Measurements from ENCODE around the gene PRCP.
"Not testable (repeated sequence)": the region's sequence is repeated elsewhere in the genome, so short reads cannot be mapped to it uniquely, and the experiment has no call there.

Gene PRCP

GRCh38 chr11:82869657-82870056 lies 30.6 kb downstream of the PRCP start:
- DNase-seq: no peak

GRCh38 chr11:82867495-82868082 lies 32.6 kb downstream of the PRCP start:
- peak; percentile 54 for DNase-seq

DNA sequence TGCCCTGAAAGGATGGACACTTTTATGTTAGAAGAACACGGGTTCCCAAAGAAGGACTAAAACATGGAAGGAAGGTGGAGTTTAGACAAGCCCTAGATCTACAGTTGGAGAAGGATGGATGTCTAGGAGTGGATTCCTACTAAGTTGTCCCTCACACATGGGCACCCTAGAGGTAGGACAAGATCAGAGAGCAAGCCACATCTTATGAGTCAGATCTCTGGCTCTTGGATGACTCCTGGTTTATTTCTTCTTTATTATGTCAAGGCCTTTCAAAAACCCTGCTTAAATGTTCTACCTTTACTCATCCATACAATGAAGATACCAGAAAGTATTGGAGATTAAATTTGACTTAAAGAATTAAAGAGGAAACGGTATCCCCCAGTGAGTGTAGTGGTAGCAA lies 34.4 kb downstream of the PRCP start:
- no peak for DNase-seq

GRCh38 chr11:82864268-82864667 lies 36.0 kb downstream of the PRCP start:
- peak; percentile 39 for DNase-seq

- DNase-seq: no peak
Observed at GRCh38 chr11:82863209-82863608, 37.0 kb downstream of the PRCP start.

GRCh38 chr11:82862379-82862778 lies 37.9 kb downstream of the PRCP start:
- no peak for DNase-seq

DNA sequence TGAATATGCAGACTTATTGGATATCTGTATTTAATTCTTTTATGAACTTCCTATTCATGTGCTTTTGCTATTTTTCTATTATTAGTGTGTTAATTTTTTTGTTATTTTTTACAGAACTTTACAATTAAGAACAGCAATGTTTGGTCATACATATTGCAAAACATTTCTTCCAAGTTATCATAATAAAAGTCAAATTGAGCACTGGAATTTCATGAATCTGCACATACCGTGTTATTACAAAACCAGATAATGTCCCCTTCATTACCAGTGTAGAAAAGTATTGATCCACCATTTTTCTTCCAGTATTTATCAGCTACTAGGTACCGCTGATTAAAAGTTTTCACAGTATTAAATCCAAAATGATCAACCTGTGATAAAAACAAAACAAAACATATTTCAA lies 40.5 kb downstream of the PRCP start:
- no peak for DNase-seq

DNA sequence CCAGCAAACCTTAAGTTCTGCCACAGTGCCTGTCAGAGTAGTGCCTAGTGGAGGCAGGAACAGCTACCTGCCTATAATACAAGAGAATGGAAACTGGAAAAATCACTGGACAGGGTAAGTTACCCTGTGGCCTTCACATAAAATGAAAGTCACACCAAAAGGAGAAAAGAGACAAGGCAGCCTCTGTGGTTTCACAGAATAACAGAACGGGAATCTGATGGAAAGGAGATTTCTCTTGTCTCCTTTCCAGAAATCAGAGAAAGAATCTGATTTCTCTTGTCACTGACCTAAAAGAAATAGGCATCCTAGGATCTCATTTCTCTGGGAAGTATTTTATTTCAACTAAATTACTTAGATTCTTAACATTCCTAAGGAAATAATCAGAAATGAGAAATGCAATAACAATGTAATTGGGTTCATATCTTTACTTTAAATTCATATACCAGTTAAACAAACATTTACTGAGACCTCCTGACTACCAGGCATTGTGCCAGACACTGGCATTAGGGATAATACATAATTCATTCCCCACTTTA lies 41.6 kb downstream of the PRCP start:
- no peak for DNase-seq

- no peak for DNase-seq
Observed at GRCh38 chr11:82858133-82858532, 42.1 kb downstream of the PRCP start.

- no peak for DNase-seq
Observed at GRCh38 chr11:82857145-82857544, 43.1 kb downstream of the PRCP start.

DNA sequence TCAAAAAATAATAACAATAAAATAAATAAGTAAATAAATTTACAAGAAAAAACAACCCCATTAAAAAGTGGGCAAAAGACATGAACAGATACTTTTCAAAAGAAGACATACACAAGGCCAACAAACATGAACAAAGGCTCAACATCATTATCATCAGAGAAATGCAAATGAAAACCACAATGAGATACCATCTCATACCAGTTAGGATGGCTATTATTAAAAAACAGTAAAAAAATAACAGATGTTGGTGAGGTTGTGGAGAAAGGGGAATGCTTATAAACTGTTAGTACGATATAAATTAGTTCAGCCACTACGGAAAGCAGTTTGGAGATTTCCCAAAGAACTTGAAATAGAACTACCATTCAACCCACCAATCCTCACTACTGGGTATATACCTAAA lies 44.6 kb downstream of the PRCP start:
- DNase-seq: no peak

DNA sequence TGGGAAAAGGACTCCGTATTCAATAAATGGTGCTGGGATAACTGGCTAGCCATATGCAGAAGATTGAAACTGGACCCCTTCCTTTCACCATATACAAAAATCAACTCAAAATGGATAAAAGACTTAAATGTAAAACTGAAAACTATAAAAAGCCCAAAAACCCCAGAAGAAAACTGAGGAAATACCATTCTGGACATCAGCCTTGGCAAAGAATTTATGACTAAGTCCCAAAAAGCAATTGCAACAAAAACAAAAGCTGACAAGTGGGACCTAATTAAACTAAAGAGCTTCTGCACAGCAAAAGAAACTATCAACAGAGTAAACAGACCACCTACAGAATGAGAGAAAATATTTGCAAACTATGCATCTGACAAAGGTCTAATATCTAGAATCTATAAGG lies 45.3 kb downstream of the PRCP start:
- DNase-seq: not testable (repeated sequence)

DNA sequence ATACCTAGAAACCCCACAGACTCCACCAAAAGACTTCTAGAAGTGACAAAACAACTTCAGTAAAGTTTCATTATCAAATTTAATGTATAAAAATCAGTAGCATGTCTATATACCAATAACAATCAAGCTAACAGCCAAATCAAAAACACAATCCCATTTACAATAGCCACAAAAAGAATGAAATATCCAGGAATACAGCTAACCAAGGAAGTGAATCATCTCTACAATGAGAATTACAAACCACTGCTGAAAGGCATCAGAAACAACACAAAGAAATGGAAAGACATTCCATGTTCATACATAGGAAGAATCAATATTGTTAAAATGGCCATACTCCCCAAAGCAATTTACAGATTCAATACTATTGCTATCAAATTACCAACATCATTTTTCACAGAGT lies 46.0 kb downstream of the PRCP start:
- no peak for DNase-seq

DNA sequence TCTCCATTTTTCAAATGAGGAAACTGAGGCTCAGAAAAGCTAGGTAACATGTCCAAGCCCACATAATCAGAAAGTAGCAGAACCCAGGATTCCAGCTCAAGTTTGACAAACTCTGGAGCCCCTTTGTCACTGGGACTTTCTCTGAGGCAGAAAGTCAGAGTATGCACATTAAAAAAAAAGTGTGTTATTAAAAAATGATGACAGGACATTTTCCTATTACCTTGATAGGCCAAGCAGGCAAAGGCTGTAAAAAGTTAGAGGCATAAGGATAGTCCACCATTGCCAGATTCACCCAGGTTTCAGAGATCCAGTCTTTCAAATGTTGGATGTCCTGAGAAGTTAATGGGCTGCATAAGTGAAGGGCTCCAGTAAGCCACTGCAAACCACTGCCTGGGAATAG lies 51.4 kb downstream of the PRCP start:
- DNase-seq: no peak

- no peak for DNase-seq
Observed at GRCh38 chr11:82845356-82846353, 54.6 kb downstream of the PRCP start.

DNA sequence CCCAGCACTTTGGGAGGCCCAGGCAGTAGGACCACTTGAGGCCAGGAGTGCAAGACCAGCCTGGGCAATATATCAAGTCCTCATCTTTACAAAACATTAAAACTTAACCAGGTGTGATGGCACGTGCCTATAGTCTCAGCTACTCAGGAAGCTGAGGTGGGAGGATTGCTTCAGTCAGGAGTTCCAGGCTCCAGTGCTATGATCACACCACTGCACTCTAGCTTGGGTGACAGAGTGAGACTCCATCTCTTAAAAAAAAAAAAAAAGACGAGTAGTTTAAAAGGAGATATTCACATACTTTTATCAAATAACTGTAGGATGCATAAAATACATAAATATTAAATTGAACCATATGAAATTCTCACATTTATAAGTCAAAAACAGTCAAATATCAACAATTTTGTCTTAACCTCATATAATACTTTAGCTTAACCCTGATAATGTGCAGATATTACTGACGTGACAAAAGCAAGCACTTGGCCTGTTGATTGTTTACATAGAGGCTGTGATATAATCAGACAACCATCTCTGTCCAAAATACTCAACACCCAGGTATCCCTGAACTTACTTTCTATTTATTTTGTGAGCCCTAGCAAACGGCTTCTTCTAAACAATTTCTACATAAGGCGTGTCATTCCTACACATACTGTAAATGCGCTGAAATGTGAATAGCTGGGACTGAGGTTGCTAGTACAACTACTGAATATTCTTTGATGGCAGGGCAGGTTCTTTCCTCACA lies 57.0 kb downstream of the PRCP start:
- DNase-seq: no peak

DNA sequence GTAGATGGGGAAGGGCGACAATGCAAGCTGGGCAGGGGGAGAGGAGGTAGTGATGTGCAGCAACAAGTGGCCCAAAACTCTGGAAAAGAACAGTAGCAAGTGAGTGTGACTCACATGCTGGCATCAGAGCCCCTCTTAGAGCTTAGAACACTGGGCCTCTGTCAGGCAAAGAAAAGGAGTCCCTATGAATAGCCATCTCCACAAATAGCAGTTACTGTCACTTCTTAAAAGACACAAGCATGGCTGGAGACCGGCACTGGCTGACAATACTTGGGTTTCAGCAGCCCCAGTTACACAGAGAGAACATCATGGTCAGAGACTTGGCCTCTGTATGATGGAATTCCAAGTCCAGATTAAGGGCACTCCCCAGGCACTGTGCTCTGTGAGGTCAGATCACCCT lies 58.2 kb downstream of the PRCP start:
- no peak for DNase-seq

DNA sequence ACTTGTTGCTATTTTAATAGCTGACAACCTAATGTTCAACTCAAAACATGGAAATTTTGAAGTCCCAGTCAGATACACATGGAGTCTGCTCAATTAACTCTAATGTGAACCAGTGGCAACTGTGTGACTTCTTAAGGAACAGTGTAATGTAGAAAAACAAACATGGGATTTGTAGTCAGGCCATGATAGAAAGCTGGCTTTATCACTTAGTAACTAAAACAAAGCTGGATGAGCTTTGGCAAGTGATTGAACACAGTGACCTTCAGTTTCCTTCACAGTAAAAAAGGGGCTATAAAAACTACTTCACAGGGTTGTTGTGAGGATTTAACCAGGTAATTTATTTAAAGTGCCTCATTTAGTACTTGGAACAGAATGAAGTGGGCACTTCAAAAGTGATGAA lies 62.6 kb downstream of the PRCP start:
- no peak for DNase-seq

DNA sequence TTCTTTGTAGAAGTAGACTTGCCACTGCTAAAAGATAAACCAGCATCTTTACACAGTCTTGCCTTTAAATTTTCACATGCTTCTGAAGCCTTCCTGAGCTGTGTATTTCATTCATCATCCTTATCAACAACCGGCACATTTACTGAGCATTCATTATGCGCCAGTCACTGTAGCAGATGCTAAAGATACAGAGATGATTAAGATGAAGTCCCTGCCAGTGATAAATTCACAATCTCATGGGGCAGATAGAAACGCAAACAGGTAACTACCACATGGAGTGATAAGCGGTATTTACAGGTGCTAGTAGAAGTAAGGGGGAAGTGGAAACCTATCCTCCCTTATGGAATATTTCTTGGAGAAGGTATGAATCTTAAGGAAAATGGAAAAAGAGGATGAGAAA lies 67.2 kb downstream of the PRCP start:
- no peak for DNase-seq

DNA sequence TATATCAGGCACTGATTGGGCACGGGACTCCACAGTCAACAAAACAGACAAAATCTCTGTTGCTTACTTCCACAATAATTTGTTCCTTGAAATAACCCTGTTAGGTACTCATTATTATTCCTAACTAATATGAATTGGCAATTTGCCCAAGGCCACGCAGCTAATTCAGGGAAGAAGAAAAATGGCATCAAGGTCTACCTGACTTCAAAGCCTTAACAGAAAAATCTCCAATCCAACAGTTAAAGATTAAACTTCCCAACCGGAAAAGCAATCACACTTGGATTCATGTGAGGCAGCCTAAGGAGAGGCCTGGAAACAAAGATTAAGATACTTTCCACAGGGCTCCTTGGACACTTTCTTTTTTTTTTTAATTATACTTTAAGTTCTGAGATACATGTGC lies 68.9 kb downstream of the PRCP start:
- DNase-seq: no peak

DNA sequence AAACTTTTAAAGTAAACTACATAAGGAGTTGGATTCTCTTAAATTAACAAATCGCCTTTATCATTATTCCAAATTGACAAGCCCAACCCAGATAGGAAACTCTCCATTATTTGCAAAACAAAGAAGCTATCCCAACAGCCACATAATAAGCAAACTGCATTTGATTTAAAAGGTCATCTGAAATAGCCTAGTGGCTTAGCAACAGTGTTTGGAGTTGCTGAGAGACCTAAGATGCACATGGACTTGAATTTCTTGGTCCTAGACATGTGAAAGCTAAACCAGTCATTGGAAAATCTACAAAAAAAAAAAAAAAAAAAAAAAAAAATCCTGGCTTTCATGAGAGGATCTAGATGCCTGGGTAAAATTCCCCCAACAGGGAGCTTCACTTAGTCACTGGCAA lies 69.5 kb downstream of the PRCP start:
- DNase-seq: no peak

DNA sequence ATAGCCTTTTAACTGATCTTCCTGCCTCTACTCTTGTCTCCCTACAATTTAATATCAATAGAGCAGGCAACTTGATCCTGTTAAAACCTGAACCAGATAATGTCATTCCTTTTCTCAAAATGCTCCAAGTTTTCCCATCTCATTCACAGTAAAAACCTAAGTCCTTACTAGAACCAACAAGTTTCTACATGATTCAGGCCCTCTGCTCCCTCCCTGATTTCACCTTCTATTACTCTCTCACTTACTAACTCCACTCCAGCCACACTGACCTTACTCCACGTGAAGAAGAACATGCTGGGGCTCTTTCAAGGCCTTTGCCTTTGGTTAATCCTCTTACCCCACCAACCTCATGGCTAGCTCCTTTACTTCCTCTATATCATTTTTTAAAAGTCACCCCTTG lies 71.1 kb downstream of the PRCP start:
- DNase-seq: no peak

GRCh38 chr11:82828472-82828871 lies 71.8 kb downstream of the PRCP start:
- DNase-seq: no peak

DNA sequence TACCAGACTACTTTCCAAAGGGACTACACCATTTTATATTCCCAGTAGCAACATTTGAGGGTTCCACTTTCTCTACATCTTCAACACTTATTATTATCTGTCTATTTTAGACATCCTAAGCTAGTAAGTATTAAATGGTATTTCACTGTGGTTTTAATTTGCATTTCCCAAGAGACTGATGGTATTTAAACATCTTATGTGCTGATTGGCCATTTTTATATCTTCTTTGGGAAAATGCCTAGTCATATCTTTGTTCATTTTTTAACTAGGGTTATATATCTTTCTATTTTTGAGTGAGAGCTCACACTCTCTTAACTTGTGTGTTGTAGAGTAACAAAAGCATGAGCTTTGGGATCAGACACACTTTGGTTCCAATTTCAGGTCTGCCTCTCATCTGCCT lies 73.7 kb downstream of the PRCP start:
- DNase-seq: no peak

Measured in CD4-positive, alpha-beta T cell treated with Interleukin-15 for 1 hour (primary cell).